Stimulated activated CD4-positive, alpha-beta T cell treated with anti-CD3 and anti-CD28 coated beads, Interleukin-12 subunit alpha, Interleukin-12 subunit beta, amount 100 ng/mL, for 48 hours (primary cell): ENCODE data around the gene ACOT6.
"Not testable (repeated sequence)": the region's sequence is repeated elsewhere in the genome, so short reads cannot be mapped to it uniquely, and the experiment has no call there.

Source experiments
- DNase-seq, 3 donors: peaks; one replicate each; pipeline ENCODE4 v3.0.0-alpha.2; 2020; ENCODE audit warnings: low read depth in 2 of 3, low spot score in 1 of 3

Gene ACOT6

DNA sequence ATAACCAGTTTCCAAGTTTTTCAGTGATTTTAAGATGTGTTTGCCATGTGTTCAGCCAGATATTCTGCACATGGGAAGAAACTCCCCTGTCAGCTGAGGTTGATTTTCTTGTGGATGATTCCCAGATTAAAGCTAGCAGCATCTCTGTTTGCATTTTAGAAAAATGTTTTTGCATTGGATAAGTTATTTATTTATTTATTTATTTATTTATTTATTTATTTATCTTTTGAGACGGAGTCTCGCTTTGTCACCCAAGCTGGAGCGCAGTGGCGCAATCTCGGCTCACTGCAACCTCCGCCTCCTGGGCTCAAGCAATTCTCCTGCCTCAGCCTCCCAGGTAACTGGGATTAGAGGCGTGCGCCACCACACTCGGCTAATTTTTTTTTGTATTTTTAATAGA, 17.8 kb upstream of the ACOT6 start:
- DNase-seq: no peak

- no peak for DNase-seq
Measured at GRCh38 chr14:73599499-73599898, 12.8 kb upstream of the ACOT6 start.

GRCh38 chr14:73602994-73603393, 9.3 kb upstream of the ACOT6 start:
- DNase-seq: no peak

- no peak for DNase-seq
Measured at GRCh38 chr14:73606271-73606670, 6.0 kb upstream of the ACOT6 start.

DNA sequence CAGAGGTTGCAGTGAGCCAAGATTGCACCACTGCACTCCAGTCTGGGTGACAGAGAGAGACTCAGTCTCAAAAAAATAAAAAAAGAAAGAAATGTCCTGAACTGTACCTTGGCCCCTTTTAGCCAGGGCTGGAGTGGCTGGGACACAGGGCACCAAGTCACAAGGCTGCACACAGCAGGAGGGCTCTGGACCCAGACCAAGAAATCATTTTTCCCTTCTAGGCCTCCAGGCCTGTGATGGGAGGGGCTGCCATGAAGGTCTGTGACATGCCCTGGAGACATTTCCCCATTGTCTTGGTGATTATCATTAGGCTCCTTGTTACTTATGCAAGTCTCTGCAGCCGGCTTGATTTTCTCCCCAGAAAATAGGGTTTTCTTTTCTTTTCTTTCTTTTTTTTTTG, 5.1 kb upstream of the ACOT6 start:
- DNase-seq: no peak

DNA sequence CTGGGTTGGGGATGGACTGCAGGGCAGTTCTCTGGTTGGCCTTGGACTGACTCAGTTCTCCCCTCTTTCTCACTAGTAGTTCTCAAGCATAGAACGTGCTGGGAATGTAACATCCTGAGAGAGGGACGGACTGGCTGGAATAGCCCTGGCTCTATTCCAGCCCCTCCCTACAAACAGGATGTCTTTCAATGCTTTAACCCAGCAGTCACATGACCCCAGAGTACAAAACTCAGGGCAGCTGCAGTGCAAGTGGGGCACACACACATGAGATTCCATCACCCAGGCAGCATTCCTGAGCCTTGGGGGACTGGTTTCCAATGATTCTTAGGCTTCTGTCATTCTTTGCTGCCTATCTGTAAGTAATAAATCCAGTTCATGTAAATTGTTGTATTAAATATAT, 1.6 kb upstream of the ACOT6 start:
- DNase-seq: no peak

DNA sequence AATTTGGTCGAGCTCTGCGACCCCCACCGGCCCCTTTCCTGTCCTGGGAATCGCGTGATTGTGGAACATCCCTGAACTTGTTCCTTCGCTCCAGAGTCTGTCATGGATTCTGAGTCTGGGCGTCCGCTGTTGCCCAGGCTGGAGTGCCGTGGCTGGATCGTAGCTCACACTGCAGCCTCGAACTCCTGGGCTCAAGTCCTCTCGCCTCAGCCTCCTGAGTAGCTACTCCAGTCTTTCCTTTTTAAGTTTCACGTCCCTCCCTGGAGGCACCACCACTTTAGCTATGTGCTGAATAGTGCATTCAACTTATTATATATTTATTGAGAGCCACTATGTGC, 698 bp downstream of the ACOT6 start:
- DNase-seq: no peak

DNA sequence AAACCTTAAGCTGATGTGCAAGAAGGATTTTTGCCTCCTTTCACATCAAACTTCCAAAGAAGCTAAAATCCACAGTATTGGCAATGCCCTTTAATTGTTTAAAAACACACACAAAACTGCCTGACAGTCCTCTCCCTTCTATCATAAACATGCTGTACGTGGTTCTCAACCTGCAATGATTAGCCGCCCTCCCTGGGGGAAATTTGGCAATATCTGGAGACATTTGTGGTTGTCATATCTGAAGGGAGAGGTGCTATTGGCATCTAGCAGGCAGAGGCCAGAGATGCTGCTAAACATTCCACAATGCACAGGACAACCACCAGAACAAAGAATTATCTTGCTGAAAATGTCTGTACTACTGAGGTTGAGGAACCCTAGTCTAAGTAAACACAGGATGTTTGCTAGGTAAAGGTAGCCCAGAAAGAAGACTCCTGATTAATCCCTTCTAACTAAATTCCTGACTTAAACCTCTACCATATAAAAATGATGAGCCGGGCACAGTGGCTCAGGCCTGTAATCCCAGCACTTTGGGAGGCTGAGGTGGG, 1.2 kb downstream of the ACOT6 start:
- DNase-seq: no peak

DNA sequence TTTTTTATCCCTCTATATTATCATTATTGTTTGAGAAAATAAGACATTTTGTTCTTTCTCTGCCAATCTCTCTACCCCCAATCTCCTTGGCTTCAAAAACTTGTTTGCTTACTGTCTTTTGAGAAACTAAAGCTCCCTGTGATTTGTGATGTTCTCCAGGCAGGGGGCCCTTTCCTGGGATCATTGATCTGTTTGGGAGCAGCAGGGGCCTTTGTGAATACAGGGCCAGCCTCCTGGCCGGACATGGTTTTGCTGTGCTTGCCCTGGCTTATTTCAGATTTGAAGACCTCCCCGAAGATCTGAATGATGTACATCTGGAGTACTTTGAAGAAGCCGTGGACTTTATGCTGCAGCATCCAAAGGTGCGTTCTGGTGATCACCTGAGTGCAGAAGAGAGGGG, 4.5 kb downstream of the ACOT6 start:
- no peak for DNase-seq

DNA sequence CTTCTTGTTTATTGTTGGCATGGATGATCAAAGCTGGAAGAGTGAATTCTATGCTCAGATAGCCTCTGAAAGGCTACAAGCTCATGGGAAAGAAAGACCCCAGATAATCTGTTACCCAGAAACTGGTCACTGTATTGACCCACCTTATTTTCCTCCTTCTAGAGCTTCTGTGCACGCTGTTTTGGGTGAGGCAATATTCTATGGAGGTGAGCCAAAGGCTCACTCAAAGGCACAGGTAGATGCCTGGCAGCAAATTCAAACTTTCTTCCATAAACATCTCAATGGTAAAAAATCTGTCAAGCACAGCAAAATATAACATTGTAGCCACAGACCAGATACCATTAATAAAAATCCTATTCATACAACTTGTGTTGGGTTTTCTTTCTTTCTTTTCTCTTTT, 7.2 kb downstream of the ACOT6 start:
- DNase-seq: no peak

DNA sequence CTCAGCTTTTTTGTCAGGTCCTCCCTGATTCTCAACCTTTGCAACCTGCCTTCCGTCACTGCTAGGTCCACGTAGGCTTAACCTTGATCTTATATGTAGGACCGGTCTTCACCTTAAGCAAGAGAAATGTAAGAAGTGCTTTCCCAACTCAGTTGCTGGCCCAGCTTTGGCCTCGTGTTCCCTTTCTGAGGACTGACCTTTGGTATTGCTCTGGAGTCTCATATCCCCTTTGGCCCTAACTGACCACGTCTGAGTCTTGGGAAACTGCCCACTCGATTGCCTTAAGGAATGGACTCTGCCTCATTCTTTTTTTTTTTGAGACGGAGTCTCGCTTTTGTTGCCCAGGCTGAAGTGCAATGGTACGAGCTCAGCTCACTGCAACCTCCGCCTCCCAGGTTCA, 8.0 kb downstream of the ACOT6 start:
- DNase-seq: no peak

- DNase-seq: no peak
Measured at GRCh38 chr14:73623504-73624054, 11.3 kb downstream of the ACOT6 start.

- DNase-seq: no peak
Measured at GRCh38 chr14:73625706-73626105, 13.4 kb downstream of the ACOT6 start.

DNA sequence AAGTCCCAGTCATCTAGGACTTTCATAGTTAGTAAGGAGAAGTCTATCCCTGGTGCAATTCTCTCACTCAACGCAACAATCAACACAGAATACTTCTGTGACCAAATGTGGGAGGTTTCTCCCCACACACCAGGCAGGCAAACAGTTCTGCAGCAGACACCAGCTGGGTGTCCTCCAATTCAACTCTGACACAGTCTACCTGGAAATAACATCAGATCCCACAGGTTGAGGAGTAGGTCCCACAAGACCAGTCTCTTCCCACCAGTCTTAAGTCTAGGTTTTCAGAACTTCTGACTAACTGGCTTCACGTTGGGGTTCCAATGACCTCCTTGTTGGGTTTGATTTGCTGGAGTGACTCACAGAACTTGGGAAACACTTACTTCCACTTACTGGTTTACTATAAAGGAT, 14.8 kb downstream of the ACOT6 start:
- no peak for DNase-seq

DNA sequence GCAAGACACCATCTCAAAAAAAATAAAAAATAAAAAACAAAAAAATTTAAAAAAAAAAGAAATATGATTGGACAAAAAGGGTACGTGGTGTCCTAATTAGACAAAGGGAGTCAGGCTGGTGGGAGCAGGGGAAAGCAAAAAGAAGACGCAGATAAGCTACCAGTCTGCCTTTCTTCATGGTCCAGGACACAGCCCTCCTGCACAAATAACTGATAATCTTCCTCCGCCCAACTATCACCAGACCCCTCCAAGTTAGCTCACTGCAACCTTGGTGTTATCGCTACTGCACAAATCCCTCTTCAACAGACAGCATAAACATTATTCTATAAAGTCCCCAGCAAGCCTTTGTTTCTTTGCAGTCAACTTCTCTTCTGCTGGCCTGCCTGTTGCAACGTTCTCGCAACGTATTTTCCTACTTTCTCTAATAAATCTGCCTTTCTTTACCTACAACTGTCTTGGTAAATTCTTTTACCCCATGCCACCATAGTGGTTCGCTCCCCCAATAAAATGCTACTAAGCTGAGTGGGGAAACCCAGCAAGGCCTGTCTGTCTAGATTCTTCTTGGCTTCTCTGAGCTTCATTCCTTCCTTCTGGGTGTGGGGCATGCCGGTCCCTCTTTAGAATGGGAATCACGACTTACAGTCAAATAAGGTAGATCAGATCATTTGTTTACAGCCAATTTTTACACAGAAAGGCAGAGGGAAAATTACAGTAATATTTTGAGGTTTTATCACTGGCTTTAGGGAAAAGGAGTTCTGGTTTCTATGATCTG, 17.9 kb downstream of the ACOT6 start:
- no peak for DNase-seq

DNA sequence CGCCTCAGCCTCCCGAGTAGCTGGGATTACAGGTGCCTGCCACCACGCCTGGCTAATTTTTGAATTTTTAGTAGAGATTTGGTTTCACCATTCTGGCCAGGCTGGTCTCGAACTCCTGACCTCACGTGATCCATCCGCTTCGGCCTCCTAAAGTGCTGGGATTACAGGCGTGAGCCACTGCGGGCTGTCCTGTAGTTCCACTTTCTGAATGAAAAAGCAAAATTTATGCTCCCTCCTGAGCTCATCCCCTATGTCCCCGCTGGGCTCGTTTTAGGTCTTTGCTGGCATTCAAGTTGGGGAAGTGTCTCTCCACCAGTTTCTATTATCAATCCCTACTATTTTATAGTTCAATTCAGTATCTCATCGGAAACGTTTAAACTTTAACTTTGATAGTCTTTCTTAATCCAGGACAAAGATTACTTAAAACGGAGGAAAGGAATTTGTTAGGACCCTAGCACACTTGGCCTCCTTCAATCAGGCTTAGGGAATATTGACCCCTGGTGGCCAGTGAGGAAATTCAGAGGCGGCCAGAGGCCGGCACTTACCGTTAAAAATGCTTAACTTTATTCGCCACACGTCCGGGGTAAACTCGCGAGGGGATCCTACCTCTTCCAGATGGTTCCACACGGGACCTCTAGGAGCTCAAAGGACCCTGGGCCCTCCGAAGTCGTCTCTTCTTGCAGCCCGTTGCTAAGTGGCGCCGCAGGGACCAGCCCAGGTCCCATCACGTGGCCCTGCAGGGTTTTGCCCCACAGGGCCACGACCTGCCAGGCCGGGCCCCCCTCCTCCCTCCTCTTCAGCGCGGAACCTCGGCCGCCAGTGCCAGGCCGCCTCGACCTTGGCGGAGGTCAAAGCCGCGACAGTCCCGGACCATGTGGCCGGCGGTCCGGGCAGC, 21.0 kb downstream of the ACOT6 start:
- peak; percentile 34 to 63 (median 40) for DNase-seq

DNA sequence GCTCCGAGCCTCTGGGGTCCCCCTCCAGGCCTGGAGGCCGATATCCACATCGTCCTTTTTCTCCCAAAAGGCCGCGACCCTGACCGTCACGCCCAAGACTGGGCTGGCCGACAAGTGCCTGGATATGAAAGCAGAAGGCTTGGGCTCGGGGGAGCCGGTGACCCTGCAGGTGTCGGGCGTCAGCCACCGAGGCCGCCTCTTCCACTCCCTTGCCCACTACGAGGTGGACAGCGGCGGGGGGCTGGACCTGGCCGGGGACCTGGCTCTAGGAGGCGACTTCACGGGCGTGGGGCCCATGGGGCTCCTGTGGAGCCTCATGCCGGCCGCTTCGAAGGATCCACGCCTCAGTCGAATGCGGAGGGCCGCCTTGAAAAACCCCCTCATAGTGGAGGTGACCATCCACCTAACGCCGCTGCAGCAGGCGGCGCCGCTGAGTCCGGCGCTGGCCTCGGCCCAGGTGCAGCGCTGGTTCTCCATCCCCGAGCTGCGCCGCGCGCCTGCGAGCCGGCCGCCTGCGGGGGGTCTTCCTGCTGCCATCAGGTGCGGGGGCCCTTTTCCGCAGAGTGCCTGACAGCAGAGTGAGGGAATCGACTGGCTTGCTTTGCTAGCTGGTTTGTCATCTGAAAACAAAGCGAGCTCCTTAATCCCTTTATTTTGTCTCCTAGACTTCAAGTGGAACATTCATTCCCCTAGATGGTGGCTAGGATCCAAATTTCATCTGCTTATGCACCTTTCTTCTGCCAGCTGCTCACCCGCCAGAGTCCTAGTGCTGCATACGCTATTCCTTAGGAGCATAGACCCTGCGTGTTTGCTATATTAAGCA, 21.9 kb downstream of the ACOT6 start:
- no peak for DNase-seq

DNA sequence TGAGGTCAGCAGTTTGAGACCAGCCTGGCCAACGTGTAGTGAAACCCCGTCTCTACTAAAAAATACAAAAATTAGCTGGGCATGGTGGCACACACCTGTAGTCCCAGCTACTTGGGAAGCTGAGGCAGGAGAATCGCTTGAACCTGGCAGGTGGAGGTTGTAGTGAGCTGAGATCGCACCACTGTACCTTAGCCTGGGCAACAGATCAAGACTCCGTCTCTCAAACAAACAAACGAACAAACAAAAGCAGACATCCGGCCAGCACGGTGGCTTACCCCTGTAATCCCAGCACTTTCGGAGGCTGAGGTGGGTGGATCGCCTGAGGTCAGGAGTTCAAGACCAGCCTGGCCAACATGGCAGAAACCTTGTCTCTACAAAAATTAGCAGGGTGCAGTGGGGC, 24.0 kb downstream of the ACOT6 start:
- DNase-seq: not testable (repeated sequence)

DNA sequence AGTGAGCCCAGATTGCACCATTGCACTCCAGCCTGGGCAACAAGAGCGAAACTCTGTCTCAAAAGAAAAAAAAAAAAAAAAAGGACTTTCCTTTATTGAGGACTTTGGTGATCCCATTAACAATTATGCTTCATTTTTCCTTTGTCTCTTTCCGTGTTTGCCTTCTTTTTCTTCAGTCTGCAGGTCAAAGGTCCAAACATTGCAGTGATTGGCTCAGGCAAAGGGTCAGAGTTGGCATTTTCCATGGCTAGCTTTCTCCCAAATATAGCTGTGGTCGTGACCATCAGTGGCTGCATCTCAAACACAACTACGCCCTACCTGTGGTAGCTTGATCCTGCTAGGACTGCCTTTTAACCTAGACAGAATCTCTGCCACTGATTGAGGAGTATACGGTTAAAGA, 25.5 kb downstream of the ACOT6 start:
- no peak for DNase-seq

DNA sequence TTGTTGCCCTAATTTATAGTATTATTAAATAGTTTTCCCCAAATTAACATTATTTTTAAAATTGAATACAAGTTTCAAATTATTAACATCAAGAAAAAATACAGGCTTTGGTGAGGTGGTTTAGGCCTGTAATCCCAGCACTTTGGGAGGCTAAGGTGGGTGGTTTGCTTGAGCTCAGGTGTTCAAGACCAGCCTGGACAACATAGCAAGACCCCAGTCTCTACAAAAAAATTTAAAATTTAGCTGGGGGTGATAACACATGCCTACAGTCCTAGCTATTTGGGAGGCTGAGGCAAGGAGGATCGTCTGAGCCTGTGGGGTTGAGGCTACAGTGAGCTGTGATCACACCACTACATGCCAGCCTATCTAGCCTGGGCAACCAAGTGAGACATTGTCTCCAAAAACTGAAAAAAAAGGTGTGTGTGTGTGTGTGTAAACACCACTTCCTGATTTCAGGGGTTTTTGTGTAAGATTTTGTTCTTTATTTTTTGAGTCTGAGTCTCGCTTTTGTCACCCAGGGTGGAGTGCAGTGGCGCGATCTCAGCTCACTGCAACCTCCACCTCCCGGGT, 28.6 kb downstream of the ACOT6 start:
- no peak for DNase-seq
